ENCODE measurements around the gene RAP1GAP2.
"Not testable (repeated sequence)": the region's sequence is repeated elsewhere in the genome, so short reads cannot be mapped to it uniquely, and the experiment has no call there.

The RAP1GAP2 gene

GRCh38 chr17:2815781-2816185 is 19.5 kb downstream of the RAP1GAP2 start:
- DNase-seq = no peak

- no peak for DNase-seq
Observed at GRCh38 chr17:2816688-2817087, 20.4 kb downstream of the RAP1GAP2 start.

GRCh38 chr17:2819294-2819693 is 23.1 kb downstream of the RAP1GAP2 start:
- not testable (repeated sequence) for DNase-seq

- no peak for DNase-seq
Observed at GRCh38 chr17:2819921-2820501, 23.8 kb downstream of the RAP1GAP2 start.

- no peak for DNase-seq
Observed at GRCh38 chr17:2821868-2822267, 25.6 kb downstream of the RAP1GAP2 start.

- DNase-seq = no peak
Observed at GRCh38 chr17:2822358-2822757, 26.1 kb downstream of the RAP1GAP2 start.

- DNase-seq = no peak
Observed at GRCh38 chr17:2825253-2825970, 29.2 kb downstream of the RAP1GAP2 start.

GRCh38 chr17:2828397-2829038 is 32.3 kb downstream of the RAP1GAP2 start:
- no peak for DNase-seq

- DNase-seq = no peak
Observed at GRCh38 chr17:2830678-2831077, 34.4 kb downstream of the RAP1GAP2 start.

- no peak for DNase-seq
Observed at GRCh38 chr17:2835780-2836179, 39.5 kb downstream of the RAP1GAP2 start.

GRCh38 chr17:2837147-2837561 is 40.9 kb downstream of the RAP1GAP2 start:
- DNase-seq = no peak

GRCh38 chr17:2841606-2842005 is 45.4 kb downstream of the RAP1GAP2 start:
- no peak for DNase-seq

- DNase-seq = no peak
Observed at GRCh38 chr17:2842464-2842863, 46.2 kb downstream of the RAP1GAP2 start.

- DNase-seq = no peak
Observed at GRCh38 chr17:2844416-2844815, 48.2 kb downstream of the RAP1GAP2 start.

- no peak for DNase-seq
Observed at GRCh38 chr17:2847381-2848333, 51.4 kb downstream of the RAP1GAP2 start.

- no peak for DNase-seq
Observed at GRCh38 chr17:2849327-2849670, 53.1 kb downstream of the RAP1GAP2 start.

- no peak for DNase-seq
Observed at GRCh38 chr17:2850991-2851390, 54.8 kb downstream of the RAP1GAP2 start.

- DNase-seq = no peak
Observed at GRCh38 chr17:2851615-2852014, 55.4 kb downstream of the RAP1GAP2 start.

- DNase-seq = no peak
Observed at GRCh38 chr17:2852221-2852620, 56.0 kb downstream of the RAP1GAP2 start.

- no peak for DNase-seq
Observed at GRCh38 chr17:2852729-2853282, 56.6 kb downstream of the RAP1GAP2 start.

GRCh38 chr17:2853283-2854142 is 57.3 kb downstream of the RAP1GAP2 start:
- DNase-seq = no peak
